GM12892 (cell line): ENCODE results near the gene UTP3.

ENCODE experiments used
- POLR2A ChIP-seq: IDR thresholded peaks from 2 replicates; pipeline ENCODE4 v1.6.1; 2011; ENCODE audit warnings: low read depth, low read length, control low read depth
- POLR2AphosphoS5 ChIP-seq: IDR thresholded peaks from 2 replicates; pipeline ENCODE4 v1.6.1; 2011; ENCODE audit warnings: low read depth, low read length, control low read depth
- TAF1 ChIP-seq: IDR thresholded peaks from 2 replicates; pipeline ENCODE4 v1.6.1; 2011; ENCODE audit warnings: low read depth, mild to moderate bottlenecking, control low read depth, low read length, borderline replicate concordance

DNA sequence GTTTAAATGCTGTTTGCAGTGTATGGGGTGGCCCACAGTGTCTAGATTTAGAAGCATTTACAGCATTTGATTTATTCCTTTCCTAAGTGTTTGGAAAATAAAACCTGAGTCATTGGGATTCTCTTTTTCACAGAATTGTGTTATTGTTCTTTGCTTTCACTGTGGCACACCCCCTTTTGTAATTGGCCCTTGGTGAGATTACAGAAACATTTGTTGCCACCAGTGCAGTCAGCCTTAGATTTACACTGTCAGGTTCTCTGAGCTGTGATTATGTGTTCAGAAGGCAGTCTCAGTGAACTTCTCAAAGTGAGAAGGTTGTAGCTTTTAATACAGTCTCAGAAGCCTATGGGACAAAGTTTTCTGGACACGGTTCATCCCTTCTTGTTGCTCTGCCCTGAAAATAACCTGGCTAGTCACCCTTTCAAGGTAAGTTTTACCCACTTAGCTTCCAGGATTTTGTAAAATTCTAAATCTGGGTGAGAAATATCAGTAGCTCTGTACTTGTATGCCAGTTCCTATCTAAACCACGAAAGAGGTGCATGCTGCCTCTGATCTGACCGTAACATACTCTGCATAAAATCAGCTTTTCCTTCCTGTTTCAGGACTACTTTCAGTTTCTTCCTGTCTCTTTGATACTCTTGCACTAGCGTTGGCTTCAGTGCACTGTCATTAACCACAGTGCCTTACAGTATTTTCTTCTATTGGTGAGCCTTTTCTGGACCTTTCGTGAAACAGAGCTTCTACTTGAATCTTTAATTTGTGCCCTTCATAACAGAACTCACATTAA lies 46.0 kb downstream of the UTP3 start:
- no peak for TF ChIP-seq TAF1
- no peak for TF ChIP-seq POLR2AphosphoS5
- no peak for TF ChIP-seq POLR2A
